Measurements from ENCODE around the gene BIK. TPM values are rescaled to one million over a fixed set of nuclear protein-coding genes. Genes with fewer than 3 reads are reported as not detected.
A peak's percentile ranks its signal among the peaks of the same experiment; 100 is the strongest.

The BIK gene
- total and polyA plus RNA-seq, 11 donors, result 0.23 to 0.88 (median 0.46) TPM; not detected in 7

DNA sequence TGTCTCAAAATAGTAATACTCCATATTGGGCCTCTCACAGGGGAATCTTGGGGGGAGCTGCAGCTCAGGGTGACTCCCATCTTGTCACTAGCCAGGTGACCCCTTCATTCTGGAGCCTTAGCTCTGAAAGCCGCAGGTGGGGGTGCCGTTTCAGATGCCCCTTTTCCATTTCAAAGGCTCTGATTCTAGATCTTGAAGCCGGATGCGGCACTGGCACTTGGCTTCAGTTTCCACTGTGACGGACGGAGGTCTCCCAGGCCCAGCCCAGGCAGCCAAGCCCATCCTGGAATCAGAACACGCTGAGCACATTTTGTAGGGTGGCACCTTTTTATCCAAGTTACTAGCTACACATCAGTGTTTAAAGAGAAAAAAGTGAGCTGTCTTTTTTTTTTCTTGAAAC is 6.4 kb downstream of the BIK start:
- Histone ChIP-seq H3K9me3 (no peaks in the 10 kb centered on the region), H3K4me1 (peaks cover 0 to 9% (median 0%) of the 10 kb centered on the region in 12 donors), H3K36me3 (no peaks in the 10 kb centered on the region), H3K27me3 (peaks cover 0 to 24% (median 8%) of the 10 kb centered on the region in 9 donors), H3K27ac (no peak overlapping the region), H3K4me3 (no peak overlapping the region)
- intact Hi-C loops (cut with DNase I), result no loop called here
- TF ChIP-seq POLR2A (IDR thresholded peaks at IDR 0.05), result no peak
- TF ChIP-seq, protein P1, sequence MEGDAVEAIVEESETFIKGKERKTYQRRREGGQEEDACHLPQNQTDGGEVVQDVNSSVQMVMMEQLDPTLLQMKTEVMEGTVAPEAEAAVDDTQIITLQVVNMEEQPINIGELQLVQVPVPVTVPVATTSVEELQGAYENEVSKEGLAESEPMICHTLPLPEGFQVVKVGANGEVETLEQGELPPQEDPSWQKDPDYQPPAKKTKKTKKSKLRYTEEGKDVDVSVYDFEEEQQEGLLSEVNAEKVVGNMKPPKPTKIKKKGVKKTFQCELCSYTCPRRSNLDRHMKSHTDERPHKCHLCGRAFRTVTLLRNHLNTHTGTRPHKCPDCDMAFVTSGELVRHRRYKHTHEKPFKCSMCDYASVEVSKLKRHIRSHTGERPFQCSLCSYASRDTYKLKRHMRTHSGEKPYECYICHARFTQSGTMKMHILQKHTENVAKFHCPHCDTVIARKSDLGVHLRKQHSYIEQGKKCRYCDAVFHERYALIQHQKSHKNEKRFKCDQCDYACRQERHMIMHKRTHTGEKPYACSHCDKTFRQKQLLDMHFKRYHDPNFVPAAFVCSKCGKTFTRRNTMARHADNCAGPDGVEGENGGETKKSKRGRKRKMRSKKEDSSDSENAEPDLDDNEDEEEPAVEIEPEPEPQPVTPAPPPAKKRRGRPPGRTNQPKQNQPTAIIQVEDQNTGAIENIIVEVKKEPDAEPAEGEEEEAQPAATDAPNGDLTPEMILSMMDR (IDR thresholded peaks at IDR 0.05), result no peak
- DNase-seq (no peak), ATAC-seq (no peak)
- 89 to 95% (median 92%) methylated on average over 7 of the region's 7 CpGs for WGBS, 4 donors

DNA sequence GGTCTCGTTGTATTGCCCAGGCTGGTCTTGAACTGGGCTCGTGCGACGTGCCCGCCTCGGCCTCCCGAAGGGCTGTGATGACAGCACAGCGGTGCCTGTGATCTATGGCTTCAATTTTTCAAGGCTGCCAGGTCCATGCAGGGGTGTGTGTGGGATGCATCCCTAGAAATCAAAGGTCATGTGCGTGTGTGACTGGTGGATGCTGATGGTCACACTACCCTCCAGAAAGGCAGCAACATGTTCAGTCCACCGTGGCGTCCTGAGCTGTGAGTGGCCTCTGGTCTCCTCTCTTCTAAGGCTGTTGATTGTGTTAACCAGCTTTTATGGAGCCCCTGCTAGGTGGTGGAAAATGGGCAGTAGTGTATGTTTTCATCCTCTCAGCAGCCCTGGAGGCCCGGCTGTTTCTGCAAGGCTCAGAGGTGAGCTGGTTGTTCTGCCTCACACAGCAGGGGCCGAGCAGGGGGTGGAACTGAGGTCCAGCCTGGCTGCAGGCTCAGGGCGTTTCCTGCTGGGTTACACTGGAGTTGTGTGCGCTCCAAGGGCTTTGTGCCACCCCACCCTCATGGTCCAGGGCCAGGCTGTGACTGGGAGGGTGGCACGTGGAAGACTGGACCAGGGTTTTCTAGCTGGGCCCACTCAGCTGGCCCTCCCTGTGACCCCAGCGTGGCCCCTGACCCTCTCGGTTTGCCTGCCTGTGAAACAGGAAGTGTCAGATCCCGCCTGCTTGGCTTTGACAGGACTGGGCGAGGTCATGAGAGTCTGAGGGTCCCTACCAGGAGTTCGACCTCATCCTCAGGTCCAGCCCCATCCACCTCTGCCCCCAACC is 7.7 kb downstream of the BIK start:
- ATAC-seq (peak in 2 of 4 donors; percentile 19 to 28), DNase-seq (no peak)
- Histone ChIP-seq H3K36me3 (no peaks in the 10 kb centered on the region), H3K4me1 (peaks cover 0 to 14% (median 0%) of the 10 kb centered on the region in 12 donors), H3K9me3 (no peaks in the 10 kb centered on the region), H3K4me3 (no peak overlapping the region), H3K27ac (no peak overlapping the region), H3K27me3 (peaks cover 0 to 11% (median 1%) of the 10 kb centered on the region in 9 donors)
- 79 to 86% (median 84%) methylated on average over 14 to 21 of the region's 21 CpGs for WGBS, 4 donors
- TF ChIP-seq, protein P1 (IDR thresholded peaks at IDR 0.05), result no peak
- no peak for TF ChIP-seq POLR2A (IDR thresholded peaks at IDR 0.05)
- intact Hi-C loops (cut with DNase I), result no loop called here

DNA sequence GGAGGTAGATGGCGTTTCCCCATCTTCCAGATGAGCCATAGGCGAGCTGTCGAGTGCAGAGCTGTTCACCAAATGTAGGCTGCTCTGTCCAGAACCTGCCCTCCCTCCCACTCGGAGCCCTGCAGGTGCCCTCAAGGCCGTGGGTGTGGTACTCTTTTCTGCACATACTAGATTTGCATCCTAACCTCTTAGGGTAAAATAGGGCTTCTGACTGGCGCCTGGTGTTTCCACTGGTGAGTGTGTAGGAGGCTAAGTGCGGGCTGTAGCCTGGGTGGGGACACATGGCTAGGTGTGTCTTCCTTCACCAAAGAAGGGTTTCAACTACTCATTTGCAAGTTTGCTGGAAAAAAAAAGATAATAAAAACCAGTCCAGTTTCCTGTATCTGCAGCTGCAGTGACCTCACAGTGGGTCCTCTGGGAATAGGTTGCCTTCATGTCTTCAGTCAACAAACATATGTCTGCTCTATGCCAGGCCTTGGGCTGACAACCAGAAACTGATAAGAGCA is 8.5 kb downstream of the BIK start:
- Histone ChIP-seq H3K4me1 (peaks cover 0 to 14% (median 0%) of the 10 kb centered on the region in 12 donors), H3K36me3 (no peaks in the 10 kb centered on the region), H3K9me3 (no peaks in the 10 kb centered on the region), H3K4me3 (no peak overlapping the region), H3K27me3 (peaks cover 0 to 6% (median 0%) of the 10 kb centered on the region in 9 donors), H3K27ac (no peak overlapping the region)
- no peak for ATAC-seq
- intact Hi-C loops (cut with DNase I), result no loop called here
- DNase-seq, result no peak
- 71 to 84% (median 76%) methylated on average over 4 to 7 of the region's 7 CpGs for WGBS, 4 donors
- TF ChIP-seq, protein P1 (IDR thresholded peaks at IDR 0.05), result no peak
- TF ChIP-seq POLR2A (IDR thresholded peaks at IDR 0.05), result no peak

DNA sequence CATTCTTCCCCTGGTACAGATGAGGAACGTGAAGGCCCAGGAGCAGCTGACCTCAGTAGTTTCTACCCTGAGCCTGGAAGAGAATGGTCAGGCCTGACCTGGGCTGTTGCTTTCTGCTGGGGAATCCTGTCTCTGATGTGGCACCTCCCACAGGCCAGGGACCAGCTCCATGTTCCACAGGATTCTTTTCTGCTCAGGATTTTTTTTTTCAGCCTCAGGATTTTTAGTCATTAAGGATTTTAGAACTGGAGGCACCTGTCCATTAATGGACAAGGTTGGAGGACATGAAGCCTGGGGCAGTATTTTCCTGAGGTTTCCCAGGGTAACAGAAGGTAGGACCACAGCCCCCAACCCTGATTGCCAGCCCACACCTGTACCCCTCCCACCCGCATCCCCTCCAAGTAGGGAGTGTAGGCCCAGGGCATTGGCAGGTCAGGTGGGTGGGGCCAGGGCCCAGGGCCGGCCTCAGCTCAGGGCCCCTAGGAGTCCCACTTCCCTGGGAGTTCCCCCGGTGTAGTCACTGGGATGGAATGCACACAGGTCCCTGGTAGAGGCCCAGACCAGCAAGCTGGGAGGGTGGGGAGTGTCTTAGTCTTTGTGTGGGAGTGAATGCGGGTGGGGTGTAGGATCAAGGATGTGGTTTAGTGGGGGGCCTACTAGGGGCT is 16.1 kb downstream of the BIK start:
- no peak overlapping the region for H3K4me3 ChIP-seq
- ATAC-seq, result peak in 2 of 4 donors; percentile 13 to 24
- DNase-seq, result no peak
- no peak overlapping the region for H3K27ac ChIP-seq
- WGBS, 4 donors, result 55 to 62% (median 59%) methylated on average over 4 to 5 of the region's 5 CpGs
- peaks cover 0 to 4% (median 0%) of the 10 kb centered on the region in 9 donors for H3K36me3 ChIP-seq
- intact Hi-C loops (cut with DNase I), result no loop called here
- peaks cover 0 to 16% (median 5%) of the 10 kb centered on the region in 12 donors for H3K4me1 ChIP-seq
- TF ChIP-seq POLR2A (IDR thresholded peaks at IDR 0.05), result no peak
- H3K9me3 ChIP-seq, result no peaks in the 10 kb centered on the region
- H3K27me3 ChIP-seq, result no peaks in the 10 kb centered on the region
